Measurements from ENCODE around the gene RASGRF1.

DNA sequence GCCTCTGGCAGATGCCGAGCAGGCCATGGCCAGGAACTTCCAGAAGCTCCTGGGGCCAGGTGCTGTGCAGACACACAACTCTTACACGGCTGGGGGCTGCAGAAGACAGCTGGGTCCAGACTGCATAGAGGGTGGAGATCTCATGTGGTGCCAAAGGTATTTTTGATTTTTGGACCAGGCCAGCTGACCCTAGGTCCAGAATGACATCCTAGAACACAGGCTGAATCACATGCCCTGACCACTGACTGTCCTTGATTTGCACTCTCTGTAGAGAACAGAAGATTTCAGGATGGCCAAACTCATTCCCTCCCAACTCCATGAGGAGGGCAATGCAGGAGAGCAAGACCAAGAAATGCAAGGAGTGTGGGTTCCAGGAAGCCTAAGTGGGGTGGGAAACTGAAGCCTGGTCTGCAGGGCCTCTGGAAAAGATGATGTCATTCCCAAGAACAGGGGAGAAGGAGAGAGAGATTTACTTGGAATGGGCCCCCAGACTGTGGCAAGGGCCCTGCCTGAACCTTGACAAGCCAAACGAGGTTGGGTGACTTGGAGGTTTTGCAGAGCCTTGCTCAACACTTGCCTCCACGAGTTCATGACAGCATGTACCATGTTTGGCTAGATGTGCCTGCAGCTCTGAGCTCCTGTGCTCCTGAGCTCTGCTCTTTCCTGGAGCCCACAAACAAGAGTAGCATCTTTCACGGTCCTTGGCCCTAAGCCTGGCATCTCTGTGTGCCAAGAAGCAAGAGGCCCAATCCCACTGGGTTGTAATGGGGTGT lies 107.2 kb downstream of the RASGRF1 start:
- TF ChIP-seq, protein P1, sequence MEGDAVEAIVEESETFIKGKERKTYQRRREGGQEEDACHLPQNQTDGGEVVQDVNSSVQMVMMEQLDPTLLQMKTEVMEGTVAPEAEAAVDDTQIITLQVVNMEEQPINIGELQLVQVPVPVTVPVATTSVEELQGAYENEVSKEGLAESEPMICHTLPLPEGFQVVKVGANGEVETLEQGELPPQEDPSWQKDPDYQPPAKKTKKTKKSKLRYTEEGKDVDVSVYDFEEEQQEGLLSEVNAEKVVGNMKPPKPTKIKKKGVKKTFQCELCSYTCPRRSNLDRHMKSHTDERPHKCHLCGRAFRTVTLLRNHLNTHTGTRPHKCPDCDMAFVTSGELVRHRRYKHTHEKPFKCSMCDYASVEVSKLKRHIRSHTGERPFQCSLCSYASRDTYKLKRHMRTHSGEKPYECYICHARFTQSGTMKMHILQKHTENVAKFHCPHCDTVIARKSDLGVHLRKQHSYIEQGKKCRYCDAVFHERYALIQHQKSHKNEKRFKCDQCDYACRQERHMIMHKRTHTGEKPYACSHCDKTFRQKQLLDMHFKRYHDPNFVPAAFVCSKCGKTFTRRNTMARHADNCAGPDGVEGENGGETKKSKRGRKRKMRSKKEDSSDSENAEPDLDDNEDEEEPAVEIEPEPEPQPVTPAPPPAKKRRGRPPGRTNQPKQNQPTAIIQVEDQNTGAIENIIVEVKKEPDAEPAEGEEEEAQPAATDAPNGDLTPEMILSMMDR (IDR thresholded peaks at IDR 0.05) = no peak
- no peak for TF ChIP-seq POLR2AphosphoS5 (IDR thresholded peaks at IDR 0.05)
- TF ChIP-seq POLR2A (IDR thresholded peaks at IDR 0.05) = no peak
- TF ChIP-seq EP300 (IDR thresholded peaks at IDR 0.05) = no peak
